Right cardiac atrium (tissue), 5 donors: ENCODE measurements around the gene TREH. TPM values are rescaled to one million over a fixed set of nuclear protein-coding genes. Genes with fewer than 3 reads are reported as not detected.
"Not testable (repeated sequence)": the region's sequence is repeated elsewhere in the genome, so short reads cannot be mapped to it uniquely, and the experiment has no call there.

Experiments used
- ATAC-seq, 2 donors: fragments of 200-7000 bp; cut with Tn5 transposase; one replicate each; pipeline versions ENCODE4 v1.8.0 to v1.9.1; 2020; ENCODE audit warnings: moderate library complexity in 2 of 2, mild to moderate bottlenecking in 1 of 2
- DNase-seq, 3 donors: peaks; one replicate each; pipeline ENCODE4 v3.0.0-alpha.2; 2020
- H3K27ac ChIP-seq: one replicate; pipeline ENCODE4 v1.5.1; 2013; ENCODE audit warnings: mild to moderate bottlenecking, low read length, control low read depth, moderate library complexity
- H3K27me3 ChIP-seq: one replicate; pipeline ENCODE4 v1.6.1; 2013; ENCODE audit not compliant: control insufficient read depth, insufficient read depth
- H3K4me1 ChIP-seq: one replicate; pipeline ENCODE4 v1.6.1; 2013; ENCODE audit warnings: low read length; ENCODE audit not compliant: control insufficient read depth, insufficient read depth
- H3K4me3 ChIP-seq: one replicate; pipeline ENCODE4 v1.5.1; 2013; ENCODE audit warnings: low read length, control low read depth
- H3K9me3 ChIP-seq: one replicate; pipeline ENCODE4 v1.6.1; 2013; ENCODE audit warnings: low read length; ENCODE audit not compliant: control insufficient read depth
- WGBS: extraction: QIAGEN DNeasy Blood & Tissue Kit; methylation state at CpG from one replicate; pipeline ENCODE4 v1.1.7; 2013; 5-methylcytosine and 5-hydroxymethylcytosine counted together
- intact Hi-C, 4 donors: fragments of 100-400 bp; cut with DNase I; formaldehyde crosslinking; loops; one replicate each; pipeline versions ENCODE4 v1.11.0 to v1.14.0; 2022 to 2023
- polyA plus RNA-seq: library from polyadenylated mRNA; stranded (reverse); fragments of 200-250 nt; gene quantifications from one replicate; pipeline ENCODE4 v1.2.3, GENCODE V29; 2013
- total RNA-seq, 4 donors: library from RNA; stranded (reverse); fragmentation: NEBNext Ultra II Directional; extraction: Animal tissue kit (Norgen Biotek cat#: 25700); gene quantifications; one replicate each; pipeline ENCODE4 v1.2.1, GENCODE V29; 2021
- donor health status: healthy with polysubstance abuse.
- donor health status: DM: no; HTN: yes; CAD: no.
- donor health status: DM: no; HTN: no; CAD: no.
- donor health status: DM: no; HTN: yes; CAD: no; lungs with severe emphysema.
- donor health status: DM: yes; HTN: yes; CAD: no.

Gene TREH
- total and polyA plus RNA-seq, 5 donors, result 1.2 TPM; not detected in 4

- WGBS, result 92% methylated on average over 5 of the region's 5 CpGs
- DNase-seq, result no peak
- Histone ChIP-seq H3K4me3 (no peak overlapping the region), H3K27me3 (no peaks in the 10 kb centered on the region), H3K4me1 (no peaks in the 10 kb centered on the region), H3K9me3 (no peaks in the 10 kb centered on the region), H3K27ac (no peak overlapping the region)
- intact Hi-C loops, result loop anchor here in 1 of 4 donors (5.0 kb wide), 1 partner anchor 269 kb away; the partner anchor contains the start of gene UPK2
- no peak for ATAC-seq
Observed at GRCh38 chr11:118687906-118688305, 8.5 kb upstream of the TREH start.

- DNase-seq (no peak), ATAC-seq (no peak)
- H3K27ac ChIP-seq, result no peak overlapping the region
- H3K27me3 ChIP-seq, result no peaks in the 10 kb centered on the region
- no peaks in the 10 kb centered on the region for H3K4me1 ChIP-seq
- intact Hi-C loops, result no loop called here
- H3K4me3 ChIP-seq, result no peak overlapping the region
- WGBS, result 76% methylated on average over 2 of the region's 2 CpGs
- no peaks in the 10 kb centered on the region for H3K9me3 ChIP-seq
Observed at GRCh38 chr11:118684187-118684586, 4.7 kb upstream of the TREH start.

- H3K27ac ChIP-seq, H3K9me3 ChIP-seq, H3K4me3 ChIP-seq, ATAC-seq, H3K27me3 ChIP-seq, intact Hi-C loops, DNase-seq, H3K4me1 ChIP-seq: not testable (repeated sequence)
- WGBS, result 76% methylated on average over 6 of the region's 6 CpGs
Observed at GRCh38 chr11:118682939-118683338, 3.5 kb upstream of the TREH start.

- no peak for ATAC-seq
- H3K9me3 ChIP-seq, result no peaks in the 10 kb centered on the region
- DNase-seq, result no peak
- no peak overlapping the region for H3K27ac ChIP-seq
- H3K4me3 ChIP-seq, result no peak overlapping the region
- H3K27me3 ChIP-seq, result no peaks in the 10 kb centered on the region
- no peaks in the 10 kb centered on the region for H3K4me1 ChIP-seq
- 100% methylated on average over 1 of the region's 1 CpG for WGBS
- intact Hi-C loops, result no loop called here
Observed at GRCh38 chr11:118682372-118682771, 2.9 kb upstream of the TREH start.

- H3K27ac ChIP-seq, H3K27me3 ChIP-seq, H3K9me3 ChIP-seq, intact Hi-C loops, H3K4me3 ChIP-seq, H3K4me1 ChIP-seq: not testable (repeated sequence)
- DNase-seq (peak; percentile 79 to 92 (median 87)), ATAC-seq (peak; percentile 90 to 94)
- WGBS, result 43% methylated on average over 11 of the region's 11 CpGs
Observed at GRCh38 chr11:118678908-118679307, 542 bp downstream of the TREH start.

GRCh38 chr11:118677977-118678376 is 1.5 kb downstream of the TREH start:
- H3K9me3 ChIP-seq, result no peaks in the 10 kb centered on the region
- H3K27me3 ChIP-seq, result no peaks in the 10 kb centered on the region
- no peak overlapping the region for H3K27ac ChIP-seq
- H3K4me3 ChIP-seq, result no peak overlapping the region
- intact Hi-C loops, result no loop called here
- no peaks in the 10 kb centered on the region for H3K4me1 ChIP-seq
- no peak for ATAC-seq
- WGBS, result 97% methylated on average over 6 of the region's 6 CpGs
- no peak for DNase-seq

GRCh38 chr11:118674082-118674435 is 5.4 kb downstream of the TREH start:
- Histone ChIP-seq H3K4me1 (no peaks in the 10 kb centered on the region), H3K9me3 (no peaks in the 10 kb centered on the region), H3K27me3 (no peaks in the 10 kb centered on the region), H3K27ac (no peak overlapping the region), H3K4me3 (no peak overlapping the region)
- 79% methylated on average over 1 of the region's 1 CpG for WGBS
- intact Hi-C loops, result no loop called here
- DNase-seq (no peak), ATAC-seq (no peak)

- 75% methylated on average over 6 of the region's 6 CpGs for WGBS
- H3K27ac ChIP-seq, result no peak overlapping the region
- H3K27me3 ChIP-seq, result no peaks in the 10 kb centered on the region
- no peaks in the 10 kb centered on the region for H3K4me1 ChIP-seq
- no peak overlapping the region for H3K4me3 ChIP-seq
- ATAC-seq, result no peak
- H3K9me3 ChIP-seq, result no peaks in the 10 kb centered on the region
- intact Hi-C loops, result no loop called here
- DNase-seq, result no peak
Observed at GRCh38 chr11:118673361-118674081, 5.9 kb downstream of the TREH start.

- intact Hi-C loops, result no loop called here
- H3K4me1 ChIP-seq, result no peaks in the 10 kb centered on the region
- H3K27me3 ChIP-seq, result no peaks in the 10 kb centered on the region
- ATAC-seq (no peak), DNase-seq (no peak)
- no peaks in the 10 kb centered on the region for H3K9me3 ChIP-seq
- no peak overlapping the region for H3K27ac ChIP-seq
- 52% methylated on average over 1 of the region's 1 CpG for WGBS
- H3K4me3 ChIP-seq, result no peak overlapping the region
Observed at GRCh38 chr11:118672846-118673245, 6.6 kb downstream of the TREH start.

GRCh38 chr11:118671254-118671653 is 8.2 kb downstream of the TREH start:
- no peak for ATAC-seq
- no peaks in the 10 kb centered on the region for H3K27me3 ChIP-seq
- DNase-seq, result no peak
- 95% methylated on average over 2 of the region's 2 CpGs for WGBS
- no peaks in the 10 kb centered on the region for H3K4me1 ChIP-seq
- H3K4me3 ChIP-seq, result no peak overlapping the region
- H3K9me3 ChIP-seq, result no peaks in the 10 kb centered on the region
- intact Hi-C loops, result no loop called here
- no peak overlapping the region for H3K27ac ChIP-seq

GRCh38 chr11:118670063-118670462 is 9.4 kb downstream of the TREH start:
- no peak overlapping the region for H3K4me3 ChIP-seq
- no peaks in the 10 kb centered on the region for H3K4me1 ChIP-seq
- DNase-seq (no peak), ATAC-seq (no peak)
- H3K9me3 ChIP-seq, result no peaks in the 10 kb centered on the region
- 65% methylated on average over 2 of the region's 2 CpGs for WGBS
- intact Hi-C loops, result no loop called here
- no peaks in the 10 kb centered on the region for H3K27me3 ChIP-seq
- no peak overlapping the region for H3K27ac ChIP-seq

GRCh38 chr11:118666371-118666770 is 13.1 kb downstream of the TREH start:
- H3K4me3 ChIP-seq, result no peak overlapping the region
- 78% methylated on average over 5 of the region's 5 CpGs for WGBS
- H3K27me3 ChIP-seq, result no peaks in the 10 kb centered on the region
- no peaks in the 10 kb centered on the region for H3K9me3 ChIP-seq
- intact Hi-C loops, result no loop called here
- H3K4me1 ChIP-seq, result no peaks in the 10 kb centered on the region
- H3K27ac ChIP-seq, result no peak overlapping the region
- ATAC-seq, result no peak
- no peak for DNase-seq
